Gastrocnemius medialis (tissue), 4 donors: ENCODE data around the gene ZNF516.

Experiments used
- CTCF ChIP-seq, 5 experiments: fragments of 450-650 bp in 3 of 5; fragments of 200-600 bp in 2 of 5; sonication (generic) in 2 of 5; IDR thresholded peaks in 4 of 5; conservative IDR thresholded peaks in 1 of 5; 1 replicate in 4 of 5; 2 replicates in 1 of 5; pipeline ENCODE4 v1.5.1; 2016 to 2019; ENCODE audit warnings: antibody characterized with exemption in 5 of 5, mild to moderate bottlenecking in 3 of 5, moderate library complexity in 3 of 5
- POLR2A ChIP-seq, 2 donors: fragments of 450-650 bp; IDR thresholded peaks; one replicate each; pipeline ENCODE4 v1.6.1; 2017; ENCODE audit warnings: antibody characterized with exemption in 2 of 2, mild to moderate bottlenecking in 2 of 2, moderate library complexity in 2 of 2

- TF ChIP-seq CTCF (IDR thresholded peaks at IDR 0.05 in 4 of 5, conservative IDR thresholded peaks at IDR 0.05 in 1 of 5) = no peak
- TF ChIP-seq POLR2A (IDR thresholded peaks at IDR 0.05) = no peak
Observed at GRCh38 chr18:76446321-76447257, 48.5 kb downstream of the ZNF516 start.
